COLO829 (cell line): Measurements from ENCODE around the gene KBTBD13.
"Not testable (repeated sequence)": the region's sequence is repeated elsewhere in the genome, so short reads cannot be mapped to it uniquely, and the experiment has no call there.

ENCODE experiments used
- DNase-seq: peaks from one replicate; pipeline ENCODE4 v3.0.0; 2012; ENCODE audit warnings: low spot score

The KBTBD13 gene

DNA sequence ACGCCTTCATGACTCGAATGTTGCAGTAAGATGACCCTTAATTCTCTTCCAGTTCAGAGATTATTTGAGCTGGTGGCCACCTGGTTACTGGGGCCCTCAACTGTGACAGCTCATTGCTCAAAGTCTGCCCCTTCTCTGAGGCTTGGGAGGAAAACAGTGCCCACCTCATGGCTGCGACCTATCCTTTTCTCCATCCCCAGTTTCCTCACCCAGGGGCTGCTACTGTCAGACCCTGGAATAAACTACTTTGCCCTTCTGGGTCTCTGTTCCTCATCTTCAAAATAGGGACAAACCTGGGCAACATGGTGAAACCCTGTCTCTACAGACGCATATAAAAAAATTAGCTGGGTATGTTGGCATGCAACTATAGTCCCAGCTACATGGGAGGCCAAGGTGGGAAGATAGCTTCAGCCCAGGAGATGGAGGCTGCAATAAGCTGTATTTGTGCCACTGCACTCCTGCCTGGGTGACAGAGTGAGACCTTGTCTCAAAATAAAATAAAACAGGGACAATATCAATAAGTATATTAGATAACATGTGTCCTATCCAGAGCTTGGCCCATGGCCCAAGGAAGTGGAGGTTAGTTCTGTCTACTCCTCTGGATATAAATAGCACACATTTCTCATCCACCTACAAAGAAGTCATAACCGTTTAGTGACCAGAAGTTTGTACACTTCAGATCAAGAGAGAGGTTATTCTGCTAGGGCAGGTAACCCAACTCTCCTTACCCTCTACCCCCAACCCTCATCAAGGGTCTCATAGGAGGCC, 6.6 kb upstream of the KBTBD13 start:
- DNase-seq, result no peak

GRCh38 chr15:65071381-65071811, 5.2 kb upstream of the KBTBD13 start:
- DNase-seq, result no peak

DNA sequence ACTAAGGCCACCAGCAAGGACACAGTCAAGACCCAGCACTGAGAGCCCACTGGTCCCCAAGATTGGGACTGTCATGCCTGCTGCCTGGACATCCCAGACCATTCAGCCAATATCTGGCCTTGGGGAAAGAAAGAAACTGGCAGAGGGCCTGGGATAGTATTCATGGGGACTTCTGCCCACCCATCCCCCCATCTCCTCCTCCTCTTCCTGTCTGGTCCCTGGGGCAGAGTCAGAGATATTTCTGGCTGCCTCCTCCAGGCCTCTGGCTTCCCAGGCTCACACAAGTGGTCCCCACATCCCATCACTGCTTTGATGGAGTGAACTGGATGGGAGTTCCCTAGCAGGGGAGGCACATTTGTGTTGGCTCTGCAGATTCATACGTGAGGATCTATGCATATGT, 4.5 kb upstream of the KBTBD13 start:
- DNase-seq, result no peak

DNA sequence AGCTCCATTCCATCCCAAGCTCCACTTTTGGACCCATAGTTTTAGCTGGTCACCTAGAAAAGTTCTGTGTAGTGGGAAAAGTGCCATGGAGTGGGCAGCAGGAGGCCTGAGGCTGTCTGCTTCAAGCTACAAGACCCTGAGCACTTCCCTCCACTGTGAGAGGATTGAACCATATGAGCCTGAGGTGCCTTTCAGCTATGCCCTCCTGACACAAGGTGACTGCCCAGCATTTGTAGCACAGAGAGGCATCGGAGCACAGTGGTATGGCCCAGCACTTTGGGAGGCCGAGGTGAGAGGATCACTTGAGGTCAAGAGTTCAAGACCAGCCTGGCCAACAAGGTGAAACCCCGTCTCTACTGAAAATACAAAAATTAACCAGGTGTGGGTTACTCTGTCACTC, 3.9 kb upstream of the KBTBD13 start:
- no peak for DNase-seq

GRCh38 chr15:65074946-65075345, 1.6 kb upstream of the KBTBD13 start:
- DNase-seq, result not testable (repeated sequence)

- not testable (repeated sequence) for DNase-seq
Measured at GRCh38 chr15:65075607-65076395, 745 bp upstream of the KBTBD13 start.

DNA sequence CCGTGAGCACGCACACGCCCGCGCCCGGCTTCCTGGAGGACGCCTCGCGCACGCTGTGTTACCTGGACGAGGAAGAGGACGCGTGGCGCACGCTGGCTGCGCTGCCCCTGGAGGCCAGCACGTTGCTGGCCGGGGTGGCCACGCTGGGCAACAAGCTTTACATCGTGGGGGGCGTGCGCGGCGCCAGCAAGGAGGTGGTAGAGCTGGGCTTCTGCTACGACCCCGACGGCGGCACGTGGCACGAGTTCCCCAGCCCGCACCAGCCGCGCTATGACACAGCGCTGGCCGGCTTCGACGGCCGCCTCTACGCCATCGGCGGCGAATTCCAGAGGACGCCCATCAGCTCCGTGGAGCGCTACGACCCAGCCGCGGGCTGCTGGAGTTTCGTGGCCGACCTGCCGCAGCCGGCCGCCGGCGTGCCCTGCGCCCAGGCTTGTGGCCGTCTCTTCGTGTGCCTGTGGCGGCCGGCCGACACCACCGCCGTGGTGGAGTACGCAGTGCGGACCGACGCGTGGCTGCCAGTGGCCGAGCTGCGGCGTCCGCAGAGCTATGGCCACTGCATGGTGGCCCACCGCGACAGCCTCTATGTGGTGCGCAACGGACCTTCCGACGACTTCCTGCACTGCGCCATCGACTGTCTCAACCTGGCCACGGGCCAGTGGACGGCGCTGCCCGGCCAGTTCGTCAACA, 890 bp downstream of the KBTBD13 start:
- DNase-seq, result no peak

- no peak for DNase-seq
Measured at GRCh38 chr15:65077981-65078352, 1.4 kb downstream of the KBTBD13 start.

DNA sequence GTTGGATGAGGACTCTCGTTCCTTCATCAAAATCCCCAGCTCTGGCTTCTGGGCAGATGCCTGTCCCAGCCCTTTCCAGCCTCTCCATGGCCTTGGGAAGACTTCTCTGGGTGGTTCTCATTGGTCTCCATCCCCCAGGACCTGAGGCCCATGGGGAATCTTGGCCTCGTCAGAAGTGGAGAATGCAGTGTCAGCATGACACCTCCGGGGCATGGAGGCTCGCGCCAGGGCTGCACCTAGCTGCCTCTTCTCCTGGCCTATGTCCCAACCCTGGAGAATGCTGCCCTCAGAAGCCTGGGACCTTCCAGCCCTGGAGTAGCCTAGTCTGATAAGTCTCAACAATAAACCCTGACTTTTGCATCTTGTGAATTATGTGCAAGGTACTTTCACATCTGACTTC, 3.0 kb downstream of the KBTBD13 start:
- DNase-seq, result no peak

GRCh38 chr15:65081270-65081669, 4.7 kb downstream of the KBTBD13 start:
- DNase-seq, result no peak

DNA sequence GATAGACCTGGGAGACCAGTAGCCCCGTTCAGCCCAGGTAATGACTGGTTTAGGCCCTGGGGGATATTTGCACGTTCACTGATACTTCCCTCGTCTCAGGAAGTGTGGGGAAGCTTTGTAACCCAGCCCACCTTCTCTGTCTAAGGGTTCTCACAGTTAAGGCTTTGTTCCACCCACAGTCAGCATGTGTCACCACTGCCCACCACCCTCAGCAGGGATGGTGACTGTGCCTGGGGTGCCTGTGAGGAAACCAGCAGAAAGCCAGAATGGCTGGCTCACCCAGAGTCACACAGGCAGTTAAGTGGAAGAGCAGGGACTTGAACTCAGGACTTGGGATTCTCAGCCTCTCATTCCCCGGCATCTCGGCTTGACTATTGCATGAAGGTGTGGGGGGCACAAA, 5.2 kb downstream of the KBTBD13 start:
- DNase-seq, result peak; percentile 28

DNA sequence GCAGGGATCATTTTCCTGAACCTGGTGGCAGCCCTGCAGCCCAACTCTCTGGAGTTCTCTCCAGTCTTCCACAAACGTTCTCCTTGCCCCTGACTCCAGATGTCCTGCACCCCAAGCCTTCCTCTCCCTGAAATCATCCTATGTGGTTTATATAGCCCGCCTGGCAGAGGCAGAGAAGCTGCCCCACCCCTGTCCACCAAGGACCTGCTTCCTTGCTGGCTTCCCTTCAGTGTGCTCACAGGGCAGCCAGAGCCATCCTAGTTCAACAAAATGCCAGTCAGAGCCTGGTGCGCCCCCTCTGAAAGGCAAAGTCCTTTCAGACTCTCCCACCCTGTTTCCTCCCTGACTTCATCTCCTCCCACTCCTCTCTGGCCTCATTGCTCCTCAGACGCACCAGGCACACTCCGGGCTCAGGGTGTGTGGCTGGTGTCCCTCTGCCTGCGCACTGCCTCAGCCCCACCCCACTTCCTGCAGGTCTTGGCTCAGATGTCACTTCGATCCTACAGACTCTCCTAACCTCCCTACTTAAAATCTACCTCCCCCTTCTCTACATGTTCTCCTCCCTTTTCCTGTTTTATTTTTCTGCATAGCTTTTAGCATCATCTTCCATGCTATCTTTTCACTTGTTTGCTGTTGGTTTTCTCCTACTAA, 5.9 kb downstream of the KBTBD13 start:
- no peak for DNase-seq

DNA sequence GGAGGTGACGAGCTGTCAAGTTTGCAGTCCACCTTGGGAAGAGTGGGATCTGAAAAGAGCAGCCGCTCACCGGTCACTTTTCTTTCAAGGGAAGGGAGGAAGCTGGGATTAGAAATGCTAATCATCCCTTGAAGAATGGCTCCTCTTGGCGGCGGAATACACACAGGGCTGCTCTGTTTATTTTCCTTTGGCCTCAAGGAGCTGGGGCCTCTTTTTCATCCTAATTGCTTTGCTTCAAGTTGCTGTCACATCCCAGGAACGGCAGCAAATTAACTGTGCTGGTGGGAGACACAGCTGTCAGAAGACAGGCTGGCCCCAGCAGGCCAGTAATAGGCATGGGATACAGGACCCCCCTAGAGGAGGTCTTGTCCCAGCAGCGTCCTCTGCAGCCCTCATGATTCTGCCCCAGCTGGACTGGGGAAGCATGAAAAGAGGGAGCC, 6.7 kb downstream of the KBTBD13 start:
- peak; percentile 29 for DNase-seq

- DNase-seq, result no peak
Measured at GRCh38 chr15:65084500-65085206, 8.1 kb downstream of the KBTBD13 start.

DNA sequence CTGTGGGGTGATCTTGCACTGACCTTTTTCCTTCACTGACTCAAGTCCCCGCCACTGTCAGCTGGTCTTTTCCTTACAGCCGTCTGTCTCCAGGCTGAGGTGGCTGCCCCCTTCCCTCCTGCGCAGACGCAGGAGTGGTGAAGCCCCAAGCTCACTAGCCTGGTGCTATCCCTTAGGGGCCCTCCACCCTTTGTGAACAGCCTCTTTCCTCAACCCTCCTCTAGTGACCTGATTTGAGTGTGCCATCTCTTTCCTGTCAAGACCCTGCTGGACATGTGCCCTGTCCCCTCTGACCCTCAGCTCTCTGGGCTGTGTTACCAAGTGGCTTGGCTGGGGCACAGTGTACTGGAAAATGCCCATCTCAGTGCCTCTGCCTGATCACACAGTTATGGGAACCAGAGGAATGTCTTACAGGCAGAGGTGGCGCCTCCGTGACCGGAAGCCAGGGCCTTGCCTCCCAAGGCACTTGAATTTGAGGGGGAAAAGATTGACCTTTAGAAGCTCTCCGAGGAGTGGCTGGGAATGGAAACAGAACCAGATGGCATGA, 8.7 kb downstream of the KBTBD13 start:
- DNase-seq, result no peak

DNA sequence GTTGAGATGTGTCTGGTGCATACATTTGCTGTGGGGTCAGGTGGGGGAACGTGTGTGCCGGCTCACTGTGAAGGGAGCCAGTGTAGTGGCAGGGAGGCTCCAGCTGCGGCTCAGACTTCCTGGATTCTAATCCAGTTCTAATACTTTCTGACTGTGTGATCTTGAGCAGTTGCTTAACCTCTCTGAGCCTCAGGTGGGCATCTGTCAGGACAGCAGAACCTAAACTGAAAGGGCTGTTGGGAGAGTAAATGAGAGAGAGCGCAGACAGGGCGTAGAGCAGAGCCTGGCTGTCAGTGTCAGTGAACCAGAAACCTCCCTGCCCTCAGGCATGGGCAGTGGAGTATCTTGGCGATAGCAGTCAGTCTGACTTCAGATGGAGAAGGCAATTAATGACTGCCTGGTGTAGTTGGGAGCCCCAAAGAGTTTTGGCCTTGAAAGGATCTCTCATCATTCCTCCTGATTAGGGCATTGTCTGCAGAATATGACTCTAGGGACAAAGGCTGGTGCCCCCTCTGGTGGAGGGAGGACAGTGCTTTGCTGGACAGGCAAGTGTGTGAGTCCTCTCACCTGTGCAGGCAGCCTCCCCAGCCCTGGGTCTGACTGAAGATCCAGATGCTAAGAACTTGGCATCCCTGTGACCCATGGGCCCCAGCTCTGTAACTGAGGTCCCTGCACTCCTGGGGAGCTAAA, 9.6 kb downstream of the KBTBD13 start:
- no peak for DNase-seq

GRCh38 chr15:65086680-65087111, 10.2 kb downstream of the KBTBD13 start:
- DNase-seq, result no peak

- no peak for DNase-seq
Measured at GRCh38 chr15:65087411-65087810, 10.9 kb downstream of the KBTBD13 start.

DNA sequence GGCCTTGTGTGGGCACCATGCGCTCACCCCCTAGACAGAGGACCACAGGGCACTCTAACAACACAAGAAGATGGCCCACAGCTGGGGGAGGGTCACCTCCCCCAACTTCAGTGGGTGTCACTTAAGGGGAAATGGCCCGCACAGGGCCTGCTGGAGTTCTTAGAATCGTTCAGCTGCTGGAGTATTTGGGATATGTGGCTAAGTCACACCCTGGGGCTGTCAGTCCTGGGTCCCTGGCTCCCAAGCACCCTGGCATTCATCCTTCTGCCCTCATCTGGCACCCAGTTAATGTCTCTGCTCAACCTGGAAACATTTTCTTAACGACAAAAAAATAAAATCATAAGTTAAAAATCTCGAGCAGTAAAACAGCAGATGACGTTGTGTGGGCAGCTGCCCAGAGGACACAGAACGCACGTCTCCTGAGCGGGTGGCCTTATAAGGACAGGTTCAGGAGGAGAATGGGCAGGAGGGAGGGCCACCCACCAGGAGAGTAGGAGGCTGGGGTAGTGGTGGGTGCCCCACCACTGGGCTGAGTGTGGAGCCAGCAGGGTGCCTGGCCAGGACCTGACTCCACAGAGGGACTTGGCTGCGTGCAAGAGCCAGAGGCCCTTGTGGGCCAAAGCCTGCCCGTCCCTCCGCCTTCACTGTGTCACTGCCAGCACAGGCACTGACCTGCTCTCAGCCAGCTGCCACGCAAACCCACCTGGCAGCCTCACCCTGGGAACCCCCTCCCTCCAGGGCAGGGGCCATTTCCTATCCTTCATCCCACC, 11.5 kb downstream of the KBTBD13 start:
- DNase-seq, result no peak

- DNase-seq, result no peak
Measured at GRCh38 chr15:65088643-65089021, 12.1 kb downstream of the KBTBD13 start.
